GM12878 (cell line): ENCODE data around the gene RNF149. TPM values are rescaled to one million over a fixed set of nuclear protein-coding genes. Genes with fewer than 3 reads are reported as not detected.

ENCODE experiments used
- ATAC-seq: fragments of 200-7000 bp; cut with Tn5 transposase; 3 replicates; pipeline ENCODE4 v1.9.1; 2020; ENCODE audit warnings: mild to moderate bottlenecking, moderate library complexity
- BruUV-seq: library from RNA; stranded (reverse); fragments of 400-500 nt; replicated peaks from 2 replicates; lab custom pipeline; 2021; lab: Mats Ljungman, UMichigan
- CTCF ChIA-PET: fragments of 300-600 bp; sonication (Branson Sonifier 250); formaldehyde crosslinking; extraction: SDS; loops from one replicate; lab custom pipeline; 2021; ENCODE audit warnings: inconsistent platforms; lab: Yijun Ruan, JAX
- POLR2A ChIA-PET: fragments of 350-600 bp; formaldehyde crosslinking; extraction: SDS; loops from one replicate; lab custom pipeline; 2021; ENCODE audit warnings: inconsistent platforms; lab: Charles Lee
- RAD21 ChIA-PET: fragments of 300-600 bp; sonication (Branson Sonifier 250); formaldehyde crosslinking; loops from one replicate; lab custom pipeline; 2023; ENCODE audit warnings: antibody characterized with exemption; ENCODE audit not compliant: unreplicated experiment; lab: Charles Lee
- SMC1A ChIA-PET: fragments of 300-600 bp; sonication (Branson Sonifier 250); formaldehyde crosslinking; loops from one replicate; lab custom pipeline; 2023; ENCODE audit not compliant: unreplicated experiment, uncharacterized antibody; lab: Charles Lee
- DNase-seq: peaks from one replicate; pipeline ENCODE4 v3.0.0-alpha.2; 2011; ENCODE audit warnings: low read depth, low spot score
- FAIRE-seq: peaks from 3 replicates; lab custom pipeline; 2011; peaks lifted over from hg19 to GRCh38; lab: Jason Lieb, UNC
- H2AFZ ChIP-seq: 2 replicates; pipeline ENCODE4 v1.6.0; 2011; ENCODE audit warnings: low read depth, low read length, control low read depth; ENCODE audit not compliant: control insufficient read depth
- H3K27ac ChIP-seq: 2 replicates; pipeline ENCODE4 v1.5.1; 2011; ENCODE audit warnings: control low read depth; ENCODE audit not compliant: control insufficient read depth, insufficient read depth
- H3K27me3 ChIP-seq, 2 experiments: replicated peaks in 1 of 2; 2 replicates each; pipeline versions ENCODE4 v1.6.0 to v1.6.1; 2011; ENCODE audit warnings: low read length in 1 of 2; ENCODE audit not compliant: control insufficient read depth in 2 of 2, insufficient read depth in 2 of 2
- H3K36me3 ChIP-seq, 2 experiments: 2 replicates each; pipeline ENCODE4 v1.5.1; 2011; ENCODE audit warnings: low read length in 1 of 2; ENCODE audit not compliant: control insufficient read depth in 2 of 2, insufficient read depth in 2 of 2
- H3K4me1 ChIP-seq: 2 replicates; pipeline ENCODE4 v1.6.1; 2011; ENCODE audit warnings: mild to moderate bottlenecking, low read length, moderate library complexity, mixed read lengths; ENCODE audit not compliant: control insufficient read depth, insufficient read depth
- H3K4me2 ChIP-seq: 2 replicates; pipeline ENCODE4 v1.6.0; 2011; ENCODE audit warnings: control low read depth; ENCODE audit not compliant: control insufficient read depth, insufficient read depth
- H3K4me3 ChIP-seq: fragments of 200-600 bp; sonication (generic); 2 replicates; pipeline ENCODE4 v1.5.1; 2016
- H3K79me2 ChIP-seq: 2 replicates; pipeline ENCODE4 v1.6.0; 2011; ENCODE audit warnings: low read length; ENCODE audit not compliant: control insufficient read depth, insufficient read depth
- H3K9ac ChIP-seq: 2 replicates; pipeline ENCODE4 v1.8.0; 2011; ENCODE audit warnings: low read length, control low read depth, mixed read lengths; ENCODE audit not compliant: control insufficient read depth, insufficient read depth
- H3K9me3 ChIP-seq: replicated peaks from 3 replicates; pipeline ENCODE4 v1.5.1; 2011; ENCODE audit warnings: mild to moderate bottlenecking, low read length; ENCODE audit not compliant: control insufficient read depth, insufficient read depth
- H4K20me1 ChIP-seq: 2 replicates; pipeline ENCODE4 v1.6.0; 2011; ENCODE audit not compliant: control insufficient read depth, insufficient read depth
- CHD1 ChIP-seq: IDR thresholded peaks from 2 replicates; pipeline ENCODE4 v1.6.1; 2012; ENCODE audit warnings: low read depth, low read length, improper control_type of control experiment
- CHD2 ChIP-seq: IDR thresholded peaks from 2 replicates; pipeline ENCODE4 v1.6.1; 2011; ENCODE audit warnings: low read depth, low read length, improper control_type of control experiment, borderline replicate concordance
- ELK1 ChIP-seq: IDR thresholded peaks from 2 replicates; pipeline ENCODE4 v1.6.1; 2012; ENCODE audit warnings: low read depth, low read length, improper control_type of control experiment
- IKZF1 ChIP-seq: fragments of 450-650 bp; conservative IDR thresholded peaks from 2 replicates; pipeline ENCODE4 v1.6.1; 2017; ENCODE audit warnings: antibody characterized with exemption, mild to moderate bottlenecking
- IRF3 ChIP-seq: fragments of 450-650 bp; IDR thresholded peaks from 2 replicates; pipeline ENCODE4 v1.6.1; 2014; ENCODE audit warnings: mild to moderate bottlenecking
- POLR2AphosphoS5 ChIP-seq: IDR thresholded peaks from 2 replicates; pipeline ENCODE4 v1.6.1; 2011; ENCODE audit warnings: mild to moderate bottlenecking, low read length, inconsistent platforms
- SIX5 ChIP-seq: IDR thresholded peaks from 2 replicates; pipeline ENCODE4 v1.6.1; 2011; ENCODE audit warnings: mild to moderate bottlenecking, low read depth, low read length, moderate library complexity; ENCODE audit not compliant: severe bottlenecking
- SREBF2 ChIP-seq: IDR thresholded peaks from 2 replicates; pipeline ENCODE4 v1.6.1; 2012; ENCODE audit warnings: mild to moderate bottlenecking, low read length
- WGBS: methylation state at CpG from one replicate; pipeline ENCODE4 v1.1.6; 2016; ENCODE audit warnings: low lambda C conversion rate; ENCODE audit not compliant: insufficient replicate concordance, insufficient coverage; ENCODE audit errors: missing lambda C conversion rate; 5-methylcytosine and 5-hydroxymethylcytosine counted together
- in situ Hi-C: fragments of 300-500 bp; cut with MboI; formaldehyde crosslinking; loops from 9 replicates; pipeline ENCODE4 v1.14.3; 2018; ENCODE audit warnings: mixed read lengths
- intact Hi-C: fragments of 100-400 bp; cut with micrococcal nuclease; formaldehyde crosslinking; loops from one replicate; pipeline ENCODE4 v1.14.2; 2022; ENCODE audit not compliant: unreplicated experiment
- polyA plus RNA-seq, 11 experiments: library from polyadenylated mRNA; depleted of rRNA in 4 of 11; unstranded in 6 of 11; stranded (reverse) in 5 of 11; fragments of >200 nt; fragmentation: Nextera tagmentation in 4 of 11; fragmentation: Illumina TruSeq in 1 of 11; extraction: Ambion mirVana in 4 of 11; extraction: Trizol in 1 of 11; gene quantifications; 1 replicate in 1 of 11; 2 replicates in 10 of 11; pipeline versions ENCODE4 v1.2.1 to v1.2.3, GENCODE V29; 2011 to 2016; ENCODE audit warnings: inconsistent platforms in 2 of 11, missing spikeins in 2 of 11, low read depth in 1 of 11
- total RNA-seq, 4 experiments: library from RNA; depleted of rRNA in 3 of 4; stranded (reverse); fragments of >200 nt in 3 of 4; fragmentation: Illumina TruSeq in 1 of 4; extraction: Trizol in 1 of 4; gene quantifications; 2 replicates each; pipeline versions ENCODE4 v1.2.1 to v1.2.3, GENCODE V29; 2013 to 2021

Gene RNF149
- total and polyA plus RNA-seq, 10 of the 15 experiments (the other 5 are each of a cell fraction or from before 2014, with no cell fraction given), result 5.2 to 38.4 (median 16.3) TPM

- Histone ChIP-seq H3K4me2 (peak overlapping the region; percentile 85), H4K20me1 (peaks cover 3% of the 10 kb centered on the region; the same call in 1 of the 2 replicates), H3K79me2 (peaks cover 34% of the 10 kb centered on the region), H2AFZ (no peak overlapping the region; the same call in 1 of the 2 replicates), H3K9ac (peak overlapping the region; percentile 72), H3K27me3 (no peaks in the 10 kb centered on the region), H3K9me3 (no peaks in the 10 kb centered on the region)
- RAD21 ChIA-PET, result interaction anchor here (0.8 to 2.9 kb wide), 5 partner anchors 14 to 470 kb away, joined by 3 to 12 read pairs (median 4); partner anchors contain the start of gene RNF149
- TSS peak; percentile 84 for BruUV-seq
- CTCF ChIA-PET, result interaction anchor here (0.9 to 1.7 kb wide), 7 partner anchors 9 to 987 kb away, joined by 3 to 7 read pairs (median 3); partner anchors contain the start of gene RNF149
- DNase-seq (no peak), ATAC-seq (no peak; the same call in 2 of the 3 replicates)
- POLR2A ChIA-PET, result interaction anchor here (0.8 to 3.1 kb wide), 7 partner anchors 9 to 253 kb away, joined by 3 to 14 read pairs (median 6); partner anchors contain the start of gene RNF149
- no peak for TF ChIP-seq IKZF1
- TF ChIP-seq, all 136 proteins: peak for 0
- FAIRE-seq, result peak; percentile 66
- Histone ChIP-seq H3K27ac (peak overlapping the region; percentile 92), H3K36me3 (no peaks in the 10 kb centered on the region; a peak in 1 of 4 replicates), H3K4me1 (peaks cover 7% of the 10 kb centered on the region), H3K4me3 (peak overlapping the region; percentile 81)
- intact Hi-C loops (loop anchor here (5.0 kb wide), 1 partner anchor 242 kb away; no protein-coding TSS in a partner anchor), in situ Hi-C loops (no loop called here)
- 25% methylated on average over 17 of the region's 17 CpGs for WGBS
- SMC1A ChIA-PET, result interaction anchor here (0.7 to 2.9 kb wide), 10 partner anchors 14 to 89 kb away, joined by 3 to 17 read pairs (median 4); partner anchors contain the start of gene RNF149
Observed at GRCh38 chr2:101253703-101254450, 54.6 kb downstream of the RNF149 start.

- H3K4me1 ChIP-seq, result peaks cover 7% of the 10 kb centered on the region
- peak overlapping the region; percentile 92 for H3K27ac ChIP-seq
- SMC1A ChIA-PET, result interaction anchor here (0.7 to 2.9 kb wide), 10 partner anchors 13 to 90 kb away, joined by 3 to 17 read pairs (median 4); partner anchors contain the start of gene RNF149
- ATAC-seq (peak; percentile 85), DNase-seq (no peak), FAIRE-seq (peak; percentile 35)
- peak overlapping the region; percentile 81 for H3K4me3 ChIP-seq
- H3K79me2 ChIP-seq, result peaks cover 34% of the 10 kb centered on the region
- in situ Hi-C loops (no loop called here), intact Hi-C loops (loop anchor here (5.0 kb wide), 1 partner anchor 241 kb away; no protein-coding TSS in a partner anchor)
- H3K36me3 ChIP-seq, result no peaks in the 10 kb centered on the region
- H3K4me2 ChIP-seq, result peak overlapping the region; percentile 85
- H3K27me3 ChIP-seq, result no peaks in the 10 kb centered on the region
- no peaks in the 10 kb centered on the region for H3K9me3 ChIP-seq
- H4K20me1 ChIP-seq, result peaks cover 3% of the 10 kb centered on the region; the same call in 1 of the 2 replicates
- POLR2A ChIA-PET, result interaction anchor here (0.8 to 3.1 kb wide), 8 partner anchors 10 to 252 kb away, joined by 3 to 14 read pairs (median 6); partner anchors contain the start of gene RNF149
- RAD21 ChIA-PET, result interaction anchor here (1.2 to 2.9 kb wide), 4 partner anchors 15 to 579 kb away, joined by 3 to 12 read pairs (median 5); partner anchors contain the start of gene RNF149
- H3K9ac ChIP-seq, result peak overlapping the region; percentile 72
- H2AFZ ChIP-seq, result peak overlapping the region; percentile 77
- no TSS peak for BruUV-seq
- CTCF ChIA-PET, result interaction anchor here (0.9 to 2.2 kb wide), 8 partner anchors 10 to 987 kb away, joined by 3 to 10 read pairs (median 3); partner anchors contain the start of gene RNF149
- 2% methylated on average over 65 of the region's 65 CpGs for WGBS
- TF ChIP-seq IKZF1 (peak; percentile 77), IRF3 (no peak), SREBF2 (no peak), ELK1 (no peak), SIX5 (no peak), CHD2 (0 out of 2 replicates have a peak, but pooled peaks have one; percentile 16), CHD1 (no peak), POLR2AphosphoS5 (peak; percentile 63; the same call in 1 of the 2 replicates)
Observed at GRCh38 chr2:101253013-101253702, 55.3 kb downstream of the RNF149 start.
